ENCODE measurements around the gene ZBTB7B. TPM values are rescaled to one million over a fixed set of nuclear protein-coding genes. Genes with fewer than 3 reads are reported as not detected.

Gene ZBTB7B
- total and polyA plus RNA-seq, 9 of the 15 experiments (the other 6 are each of a cell fraction or from before 2014, with no cell fraction given), result 0.04 to 46.5 (median 15.2) TPM

DNA sequence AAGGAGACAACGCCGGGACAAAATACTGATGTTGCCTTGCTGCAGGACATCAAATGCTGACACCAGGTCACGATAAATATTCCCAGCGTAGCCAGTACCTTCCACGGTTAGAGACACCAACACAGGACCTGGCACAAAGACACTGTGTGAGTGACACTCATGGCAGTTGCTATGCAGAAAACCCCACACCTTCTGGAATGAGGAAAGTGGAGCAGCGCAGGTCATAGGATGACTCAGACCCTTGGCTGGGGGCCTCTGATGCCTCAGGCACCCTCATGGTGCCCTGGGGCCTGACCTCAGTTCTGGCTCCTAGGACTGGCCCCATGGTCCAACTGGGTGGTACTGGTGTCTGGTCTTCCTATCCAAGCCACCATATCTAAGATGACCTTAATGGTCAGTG lies 24.0 kb downstream of the ZBTB7B start (continued):
- TF ChIP-seq, protein P1, sequence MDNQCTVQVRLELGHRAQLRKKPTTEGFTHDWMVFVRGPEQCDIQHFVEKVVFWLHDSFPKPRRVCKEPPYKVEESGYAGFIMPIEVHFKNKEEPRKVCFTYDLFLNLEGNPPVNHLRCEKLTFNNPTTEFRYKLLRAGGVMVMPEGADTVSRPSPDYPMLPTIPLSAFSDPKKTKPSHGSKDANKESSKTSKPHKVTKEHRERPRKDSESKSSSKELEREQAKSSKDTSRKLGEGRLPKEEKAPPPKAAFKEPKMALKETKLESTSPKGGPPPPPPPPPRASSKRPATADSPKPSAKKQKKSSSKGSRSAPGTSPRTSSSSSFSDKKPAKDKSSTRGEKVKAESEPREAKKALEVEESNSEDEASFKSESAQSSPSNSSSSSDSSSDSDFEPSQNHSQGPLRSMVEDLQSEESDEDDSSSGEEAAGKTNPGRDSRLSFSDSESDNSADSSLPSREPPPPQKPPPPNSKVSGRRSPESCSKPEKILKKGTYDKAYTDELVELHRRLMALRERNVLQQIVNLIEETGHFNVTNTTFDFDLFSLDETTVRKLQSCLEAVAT (IDR thresholded peaks at IDR 0.05), result no peak
- no peak for TF ChIP-seq IRF2 (CRISPR knock-in tag; IDR thresholded peaks at IDR 0.05)
- TF ChIP-seq, protein P2, sequence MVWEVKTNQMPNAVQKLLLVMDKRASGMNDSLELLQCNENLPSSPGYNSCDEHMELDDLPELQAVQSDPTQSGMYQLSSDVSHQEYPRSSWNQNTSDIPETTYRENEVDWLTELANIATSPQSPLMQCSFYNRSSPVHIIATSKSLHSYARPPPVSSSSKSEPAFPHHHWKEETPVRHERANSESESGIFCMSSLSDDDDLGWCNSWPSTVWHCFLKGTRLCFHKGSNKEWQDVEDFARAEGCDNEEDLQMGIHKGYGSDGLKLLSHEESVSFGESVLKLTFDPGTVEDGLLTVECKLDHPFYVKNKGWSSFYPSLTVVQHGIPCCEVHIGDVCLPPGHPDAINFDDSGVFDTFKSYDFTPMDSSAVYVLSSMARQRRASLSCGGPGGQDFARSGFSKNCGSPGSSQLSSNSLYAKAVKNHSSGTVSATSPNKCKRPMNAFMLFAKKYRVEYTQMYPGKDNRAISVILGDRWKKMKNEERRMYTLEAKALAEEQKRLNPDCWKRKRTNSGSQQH (CRISPR knock-in tag; IDR thresholded peaks at IDR 0.05), result no peak
- TF ChIP-seq ZBTB40 (IDR thresholded peaks at IDR 0.05), result no peak
- TF ChIP-seq ZBTB40 (CRISPR knock-in tag; IDR thresholded peaks at IDR 0.05), result no peak
- no peak for TF ChIP-seq STAT5A (IDR thresholded peaks at IDR 0.05; ENCODE audit: borderline replicate concordance, low read length)
- TF ChIP-seq SMARCB1 (IDR thresholded peaks at IDR 0.05; ENCODE audit: insufficient read length, low read depth), result no peak
- no peak for TF ChIP-seq BMI1 (IDR thresholded peaks at IDR 0.05; ENCODE audit: low read length)
- no peak for TF ChIP-seq TRIM25 (IDR thresholded peaks at IDR 0.05; ENCODE audit: borderline replicate concordance)
- TF ChIP-seq E2F1 (CRISPR knock-in tag; IDR thresholded peaks at IDR 0.05), result no peak
- no peak for TF ChIP-seq MYBL2 (IDR thresholded peaks at IDR 0.05; ENCODE audit: low read depth)
- no peak for TF ChIP-seq MYBL2 (CRISPR knock-in tag; IDR thresholded peaks at IDR 0.05; ENCODE audit: borderline replicate concordance)
- TF ChIP-seq TCF3 (CRISPR knock-in tag; IDR thresholded peaks at IDR 0.05), result no peak
- no peak for TF ChIP-seq NONO (IDR thresholded peaks at IDR 0.05; ENCODE audit: low read depth in 2 of 2, low read length in 1 of 2)

Measured in K562 (cell line).